Measurements from ENCODE around the gene IGF1R.

DNA sequence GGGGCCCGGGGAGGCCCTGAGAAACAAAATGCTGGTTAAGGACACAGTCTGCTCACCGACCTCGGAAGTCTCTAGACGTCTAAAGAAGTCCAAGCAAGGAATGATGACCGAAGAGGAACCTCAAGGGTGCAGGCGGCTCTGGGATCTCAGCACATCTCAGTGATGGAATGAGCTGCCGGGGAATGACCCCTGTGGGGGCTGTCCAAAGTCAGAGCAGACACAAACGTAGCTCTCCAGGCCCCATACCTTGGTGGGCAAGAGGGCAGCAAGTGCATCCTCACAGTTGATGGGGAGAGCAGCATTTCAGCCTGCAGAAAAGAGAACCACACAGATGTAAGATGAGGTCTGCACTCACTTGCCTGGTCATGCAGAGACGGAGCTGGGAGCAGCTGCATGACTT, 129.1 kb downstream of the IGF1R start:
- TF ChIP-seq, protein P1, sequence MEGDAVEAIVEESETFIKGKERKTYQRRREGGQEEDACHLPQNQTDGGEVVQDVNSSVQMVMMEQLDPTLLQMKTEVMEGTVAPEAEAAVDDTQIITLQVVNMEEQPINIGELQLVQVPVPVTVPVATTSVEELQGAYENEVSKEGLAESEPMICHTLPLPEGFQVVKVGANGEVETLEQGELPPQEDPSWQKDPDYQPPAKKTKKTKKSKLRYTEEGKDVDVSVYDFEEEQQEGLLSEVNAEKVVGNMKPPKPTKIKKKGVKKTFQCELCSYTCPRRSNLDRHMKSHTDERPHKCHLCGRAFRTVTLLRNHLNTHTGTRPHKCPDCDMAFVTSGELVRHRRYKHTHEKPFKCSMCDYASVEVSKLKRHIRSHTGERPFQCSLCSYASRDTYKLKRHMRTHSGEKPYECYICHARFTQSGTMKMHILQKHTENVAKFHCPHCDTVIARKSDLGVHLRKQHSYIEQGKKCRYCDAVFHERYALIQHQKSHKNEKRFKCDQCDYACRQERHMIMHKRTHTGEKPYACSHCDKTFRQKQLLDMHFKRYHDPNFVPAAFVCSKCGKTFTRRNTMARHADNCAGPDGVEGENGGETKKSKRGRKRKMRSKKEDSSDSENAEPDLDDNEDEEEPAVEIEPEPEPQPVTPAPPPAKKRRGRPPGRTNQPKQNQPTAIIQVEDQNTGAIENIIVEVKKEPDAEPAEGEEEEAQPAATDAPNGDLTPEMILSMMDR (conservative IDR thresholded peaks at IDR 0.05) = no peak
- TF ChIP-seq ZFX (IDR thresholded peaks at IDR 0.05) = no peak
